Measurements from ENCODE around the gene ZNF334. TPM values are rescaled to one million over a fixed set of nuclear protein-coding genes. Genes with fewer than 3 reads are reported as not detected.

The ZNF334 gene
- polyA plus RNA-seq, 10 donors = 6.2 to 18.9 (median 11.2) TPM

DNA sequence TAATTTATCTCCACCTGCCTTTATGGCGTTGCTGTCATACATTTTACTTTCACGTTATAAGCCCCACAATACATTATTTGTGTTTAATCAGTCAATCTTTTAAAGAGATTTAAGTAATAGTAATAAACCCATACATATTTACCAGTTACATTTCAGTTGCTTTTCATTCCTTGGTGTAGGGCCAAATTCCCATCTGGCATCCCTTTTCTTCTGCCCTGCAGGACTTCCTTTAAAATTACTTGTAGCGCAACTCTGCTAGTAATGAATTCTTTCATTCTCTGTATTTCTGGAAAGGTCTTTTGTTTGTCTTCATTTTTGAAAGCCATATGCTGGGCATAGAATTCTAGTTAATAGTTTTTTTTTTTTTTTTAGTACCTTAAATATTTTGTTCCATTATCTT, 24.9 kb downstream of the ZNF334 start:
- no peak for DNase-seq

DNA sequence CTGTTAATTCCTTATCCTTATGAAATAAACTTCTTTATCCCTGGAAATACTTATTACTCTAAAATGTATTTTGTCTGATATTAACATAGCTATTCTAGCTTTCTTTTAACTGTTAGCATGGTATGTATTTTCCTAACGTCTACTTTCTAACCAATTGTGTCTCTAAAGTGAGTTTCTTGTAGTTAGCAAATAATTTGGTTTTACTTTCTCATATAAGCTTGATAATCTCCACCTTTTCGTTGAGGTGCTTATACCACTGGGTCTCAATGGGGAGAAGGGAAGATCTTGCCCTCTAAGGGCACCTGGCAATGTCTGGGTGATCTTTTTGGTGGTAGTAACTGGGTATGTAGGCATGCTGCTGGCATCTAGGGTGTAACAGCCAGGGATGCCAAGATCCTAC, 25.7 kb downstream of the ZNF334 start:
- no peak for DNase-seq

DNA sequence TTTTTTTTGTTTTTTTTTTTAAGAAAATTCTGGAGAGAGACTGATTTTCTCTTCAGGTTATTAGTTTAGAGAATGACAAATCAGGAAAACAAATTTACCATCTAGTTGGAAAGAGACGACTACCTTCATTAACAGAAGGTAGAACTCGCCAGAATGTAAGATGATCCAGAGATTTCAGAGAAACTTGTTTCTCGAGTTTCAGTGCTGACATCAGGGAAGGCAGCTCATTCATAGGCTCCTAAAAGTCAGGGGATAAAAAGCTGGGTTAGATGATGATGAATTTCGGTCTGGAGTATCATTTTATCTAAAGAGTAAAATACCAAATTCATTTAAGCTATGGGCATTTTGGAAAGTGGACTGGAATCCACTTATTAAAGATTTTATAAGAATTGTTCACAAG, 27.9 kb downstream of the ZNF334 start:
- DNase-seq = no peak

DNA sequence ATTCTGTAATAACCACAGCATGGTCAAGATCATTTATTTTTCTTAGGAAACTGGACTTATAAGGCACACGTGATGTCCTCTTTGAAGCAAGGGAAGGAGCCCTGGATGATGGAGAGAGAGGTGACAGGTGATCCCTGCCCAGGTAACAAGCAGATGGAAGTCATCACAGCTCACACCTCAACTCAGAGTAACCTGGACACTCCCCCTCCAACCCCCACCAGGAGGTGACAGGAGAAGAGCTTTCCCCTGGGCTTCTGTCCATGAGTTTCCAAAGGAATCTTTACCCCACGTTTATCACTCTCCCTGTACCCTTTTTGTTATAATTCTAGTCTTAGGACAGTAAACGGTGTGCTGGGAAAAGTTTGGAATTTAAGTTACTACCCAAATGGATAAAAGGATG, 28.4 kb downstream of the ZNF334 start:
- no peak for DNase-seq

DNA sequence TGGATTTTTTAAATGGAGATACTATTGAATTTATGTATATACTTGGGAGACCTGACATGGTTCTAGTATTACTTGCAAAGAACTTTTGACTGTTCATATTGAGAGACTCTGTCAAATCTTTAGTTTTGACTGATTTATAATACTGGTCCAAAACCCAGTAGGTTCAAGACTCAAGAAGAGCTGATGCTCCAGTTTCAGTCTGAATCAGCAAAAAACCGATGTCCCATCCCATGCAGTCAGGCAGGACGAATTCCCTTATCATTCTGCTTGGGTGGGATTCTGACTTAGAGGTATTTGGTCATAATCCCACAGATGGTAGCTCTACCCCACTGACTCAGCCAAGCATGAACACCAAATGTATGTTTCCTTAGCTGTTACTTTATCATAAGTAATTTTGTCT, 29.5 kb downstream of the ZNF334 start:
- DNase-seq = no peak

DNA sequence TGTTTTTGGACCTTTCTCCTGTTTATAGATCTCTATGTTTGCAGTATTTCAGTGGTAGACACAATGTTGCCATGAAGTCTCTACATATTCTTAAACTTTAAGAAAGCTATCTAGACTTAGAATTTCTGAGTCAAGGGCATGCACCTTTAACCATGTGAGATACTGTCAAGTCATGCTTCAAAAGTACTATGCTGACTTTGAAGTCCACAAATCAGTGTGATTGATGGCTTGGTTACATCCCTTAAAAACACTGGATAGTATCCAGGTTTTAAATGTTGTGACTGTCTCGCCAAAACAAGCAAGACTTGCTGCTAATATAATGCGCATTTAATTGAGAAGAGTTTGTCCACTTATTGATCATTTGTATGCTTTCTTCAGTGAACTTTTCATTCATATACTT, 30.5 kb downstream of the ZNF334 start:
- DNase-seq = no peak

DNA sequence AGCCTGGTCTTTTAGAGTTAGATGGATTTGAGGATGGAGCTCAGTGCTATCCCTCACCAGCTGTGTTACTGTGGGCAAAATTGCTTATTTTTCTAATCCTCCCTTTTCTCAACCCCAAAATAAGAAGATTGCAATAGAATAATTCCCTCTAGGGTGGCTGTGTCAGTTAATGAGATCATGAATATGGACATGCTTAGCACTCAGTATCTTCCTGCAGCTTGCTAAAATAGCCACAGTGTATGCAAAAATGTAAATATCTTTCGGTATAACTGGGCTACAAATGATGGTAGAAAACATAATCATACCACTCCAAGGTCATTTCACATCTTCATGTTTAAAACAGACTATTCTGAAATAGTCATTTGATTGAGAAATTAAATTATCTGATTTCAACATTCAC, 35.7 kb downstream of the ZNF334 start:
- no peak for DNase-seq

DNA sequence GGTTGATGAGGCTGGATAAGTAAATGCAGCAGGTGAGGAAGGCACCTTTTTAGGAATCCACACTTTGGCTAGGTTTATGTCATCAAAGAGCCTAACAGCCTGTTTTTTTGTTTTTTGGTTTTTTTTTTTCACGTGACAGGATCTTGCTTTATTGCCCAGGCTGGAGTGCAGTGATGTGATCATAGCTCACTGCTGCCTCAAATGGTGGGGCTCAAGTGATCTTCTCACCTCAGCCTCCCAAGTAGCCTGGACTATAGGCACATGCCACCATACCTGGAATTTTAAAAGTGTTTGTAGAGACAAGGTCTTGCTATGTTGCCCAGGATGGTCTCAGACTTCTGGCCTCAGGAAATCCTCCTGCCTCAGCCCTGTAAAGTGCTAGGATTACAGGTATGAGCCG, 36.1 kb downstream of the ZNF334 start:
- DNase-seq = no peak

DNA sequence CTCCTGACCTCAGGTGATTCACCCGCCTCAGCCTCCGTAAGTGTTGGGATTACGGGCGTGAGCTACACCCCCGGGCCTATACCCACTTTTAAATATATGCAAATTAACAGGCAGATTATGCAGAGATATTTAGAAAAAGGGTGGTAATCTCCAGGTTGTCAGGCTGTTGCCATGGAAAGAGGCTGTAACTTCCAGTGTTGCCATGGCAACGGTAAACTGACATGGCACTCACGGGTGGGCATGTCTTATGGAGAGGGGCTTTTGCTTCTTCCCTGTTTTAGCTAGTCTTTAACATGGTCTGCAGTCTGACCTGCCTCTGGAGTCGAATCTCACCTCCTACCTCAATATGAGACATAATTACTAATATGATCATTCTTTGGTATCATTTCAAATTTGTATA, 44.9 kb downstream of the ZNF334 start:
- no peak for DNase-seq

DNA sequence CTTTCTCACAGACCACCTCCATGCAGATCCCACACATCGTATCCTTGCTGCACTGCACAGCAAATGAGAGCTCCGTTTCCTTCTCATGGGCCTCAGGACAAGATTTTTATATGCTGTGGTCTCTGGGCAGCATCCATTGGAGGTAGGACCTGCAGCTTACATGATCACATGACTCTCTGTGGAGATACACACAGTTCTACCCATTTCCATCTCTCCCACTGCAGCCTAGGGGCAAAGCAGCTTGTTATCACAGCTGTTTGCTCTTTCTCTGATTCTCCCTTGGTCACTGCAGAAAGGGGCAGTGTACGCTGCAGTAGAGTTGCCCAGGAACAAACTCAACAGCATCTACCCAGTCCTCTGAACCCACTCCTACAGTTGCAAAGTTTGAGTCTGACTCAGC, 48.9 kb downstream of the ZNF334 start:
- no peak for DNase-seq

DNA sequence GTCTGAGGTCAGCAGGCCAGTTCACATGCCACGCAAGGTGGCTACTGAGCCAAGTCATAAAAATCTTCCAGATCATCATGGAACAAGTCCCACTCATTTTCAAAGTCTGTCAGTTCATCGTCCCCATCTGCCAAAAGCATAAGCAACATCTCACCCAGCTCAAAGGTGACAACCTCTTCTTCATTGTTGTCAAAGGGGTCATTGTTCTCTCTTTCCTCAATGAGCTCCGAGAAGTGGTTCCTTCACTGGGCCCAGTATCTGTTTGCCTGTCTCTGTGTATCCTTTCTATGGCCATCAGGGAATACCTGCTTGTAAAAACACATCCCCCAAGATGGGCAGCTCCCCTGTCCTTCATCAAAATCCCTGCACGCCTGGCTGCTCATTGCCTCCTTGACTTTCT, 49.5 kb downstream of the ZNF334 start:
- no peak for DNase-seq

DNA sequence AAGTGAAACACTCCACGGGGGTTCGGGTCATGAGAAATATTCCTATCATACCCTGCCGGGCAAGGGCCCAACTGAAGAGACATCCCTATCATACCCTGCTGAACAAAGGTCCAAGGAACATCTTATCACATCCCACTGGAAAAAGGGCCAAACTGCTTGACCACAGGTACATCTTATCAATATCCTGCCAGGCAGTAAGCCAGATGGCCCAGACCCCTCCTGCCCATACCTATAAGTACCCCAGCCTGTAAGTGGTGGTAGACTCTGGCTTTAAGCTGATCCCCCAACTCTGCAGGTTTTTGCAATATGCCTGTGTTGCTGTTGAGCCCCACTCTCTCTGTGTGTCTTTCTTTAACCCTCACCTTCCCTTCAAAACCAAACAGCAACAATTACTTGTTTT, 51.6 kb downstream of the ZNF334 start:
- DNase-seq = no peak

DNA sequence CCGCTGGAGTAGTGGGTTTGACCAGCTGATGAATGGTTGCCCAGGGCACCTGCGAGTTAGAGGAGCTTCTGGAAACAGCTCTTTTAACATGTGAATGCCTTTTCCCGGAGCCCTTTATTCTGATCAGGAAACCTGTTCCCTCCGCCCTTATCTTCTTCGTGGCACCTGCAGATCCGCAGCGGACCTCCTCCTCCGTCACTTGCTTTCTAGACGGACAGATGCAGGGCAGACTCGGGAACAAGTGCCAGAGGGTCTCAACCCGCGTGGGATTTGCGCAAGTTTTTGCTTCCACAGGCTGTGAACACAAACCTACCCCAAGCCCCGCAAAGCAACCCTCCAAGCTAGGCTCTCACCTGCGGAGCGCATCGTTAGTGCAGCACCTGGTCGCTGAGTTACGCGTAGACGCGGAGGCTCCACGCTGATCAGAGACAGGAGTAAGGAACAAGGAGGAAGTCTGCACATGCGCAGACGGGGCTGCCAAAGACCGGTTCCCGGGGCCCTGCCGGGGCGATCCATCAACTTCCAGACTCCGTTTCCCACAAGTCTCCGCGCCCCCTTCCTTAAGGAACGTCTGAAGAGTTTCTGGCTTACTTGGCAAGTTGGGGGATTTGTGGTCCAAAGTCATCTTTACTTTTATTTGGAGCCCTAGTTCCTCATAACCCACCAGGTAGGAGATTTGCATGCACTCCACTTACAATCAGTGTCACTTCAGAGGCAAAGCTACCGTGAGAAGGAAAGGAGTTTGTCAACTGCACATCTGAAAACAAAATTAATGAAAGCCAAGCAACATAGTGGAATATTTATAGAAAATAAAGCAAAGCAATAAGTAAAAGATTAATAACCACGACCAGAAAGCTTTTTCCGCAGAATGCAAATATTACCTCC, 54.3 kb downstream of the ZNF334 start:
- DNase-seq = peak; percentile 5 to 67 (median 45)

DNA sequence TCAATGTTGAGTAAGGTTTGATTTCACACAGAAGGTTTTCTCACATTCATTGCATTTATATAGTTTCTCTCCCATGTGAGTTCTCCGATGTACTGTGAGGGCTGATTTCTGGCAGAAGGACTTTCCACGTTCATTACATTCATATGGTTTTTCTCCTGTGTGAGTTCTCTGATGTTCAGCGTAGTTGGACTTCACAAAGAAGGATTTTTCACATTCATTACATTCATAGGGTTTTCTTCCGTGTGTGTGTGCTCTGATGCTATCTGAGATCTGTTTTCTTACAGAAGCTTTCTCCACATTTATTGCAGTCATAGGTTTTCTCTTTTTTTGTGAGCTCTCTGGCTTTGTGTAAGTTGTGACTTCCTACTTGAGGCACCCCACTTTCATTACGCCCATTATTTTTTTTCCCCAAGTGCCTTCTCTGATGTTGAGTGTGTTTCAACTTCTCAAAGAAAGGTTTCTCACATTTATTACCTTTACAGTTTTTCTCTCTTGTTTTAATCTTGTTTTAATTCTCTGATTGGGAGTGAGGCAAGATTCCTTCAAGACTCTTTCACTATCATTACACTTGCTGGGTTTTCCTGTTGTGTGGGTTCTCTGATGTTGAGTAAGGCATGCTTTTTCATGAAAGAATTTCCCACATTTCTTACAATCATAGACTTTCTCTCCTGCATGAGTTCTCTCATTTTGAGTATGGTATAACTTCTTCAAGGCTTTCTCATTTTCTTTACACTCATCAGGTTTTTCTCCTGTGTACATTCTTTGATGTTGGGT, 56.9 kb downstream of the ZNF334 start:
- no peak for DNase-seq

DNA sequence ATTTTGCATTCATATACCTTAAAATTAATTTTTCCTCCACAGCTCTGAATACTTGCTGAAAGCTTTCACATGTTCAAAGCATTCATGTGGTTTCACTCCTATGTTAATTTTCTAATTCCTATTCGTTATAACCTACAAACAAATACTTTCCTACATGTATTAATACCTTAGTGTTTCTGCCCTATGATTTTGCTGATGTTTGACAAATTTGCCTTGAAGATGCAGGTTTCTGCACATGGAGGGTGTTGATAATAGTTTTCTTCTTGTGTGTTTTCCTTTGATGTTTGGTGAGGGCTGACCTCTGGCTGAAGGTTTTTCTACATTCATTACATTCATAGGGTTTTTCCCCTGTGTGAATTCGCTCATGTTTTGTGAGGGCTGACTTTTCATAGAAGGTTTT, 57.6 kb downstream of the ZNF334 start:
- DNase-seq = no peak

Other genes starting within 250 kb of the ZNF334 start
- under 1 TPM; 0.33 to 0.72 (median 0.39) TPM for gene CDH22, start 205.1 kb downstream of the ZNF334 start, polyA plus RNA-seq (ENCODE audit: insufficient read length in 10 of 10)
- gene ELMO2, start 106.9 kb downstream of the ZNF334 start, polyA plus RNA-seq (ENCODE audit: insufficient read length in 10 of 10) = 10 to 100 TPM; 33.0 to 48.5 (median 41.1) TPM
- gene OCSTAMP, start 37.1 kb upstream of the ZNF334 start, polyA plus RNA-seq (ENCODE audit: insufficient read length in 10 of 10) = not detected
- gene SLC13A3, start 137.9 kb upstream of the ZNF334 start, polyA plus RNA-seq (ENCODE audit: insufficient read length in 10 of 10) = 1 to 10 TPM; 2.2 to 4.8 (median 3.3) TPM
- gene TP53RK, start 175.9 kb upstream of the ZNF334 start, polyA plus RNA-seq (ENCODE audit: insufficient read length in 10 of 10) = 10 to 100 TPM in 8 of 10 donors, 1 to 10 TPM in 2; 9.3 to 12.5 (median 10.8) TPM
- gene SLC2A10, start 196.1 kb upstream of the ZNF334 start, polyA plus RNA-seq (ENCODE audit: insufficient read length in 10 of 10) = 10 to 100 TPM; 15.5 to 22.1 (median 20.1) TPM

All from muscle of back (tissue), 11 donors.